Right hindlimb (tissue), 1 donor: Measurements from ENCODE around the gene STK24.

ENCODE experiments used
- DNase-seq: peaks from one replicate; pipeline ENCODE4 v3.0.0-alpha.2; 2018

Gene STK24

DNA sequence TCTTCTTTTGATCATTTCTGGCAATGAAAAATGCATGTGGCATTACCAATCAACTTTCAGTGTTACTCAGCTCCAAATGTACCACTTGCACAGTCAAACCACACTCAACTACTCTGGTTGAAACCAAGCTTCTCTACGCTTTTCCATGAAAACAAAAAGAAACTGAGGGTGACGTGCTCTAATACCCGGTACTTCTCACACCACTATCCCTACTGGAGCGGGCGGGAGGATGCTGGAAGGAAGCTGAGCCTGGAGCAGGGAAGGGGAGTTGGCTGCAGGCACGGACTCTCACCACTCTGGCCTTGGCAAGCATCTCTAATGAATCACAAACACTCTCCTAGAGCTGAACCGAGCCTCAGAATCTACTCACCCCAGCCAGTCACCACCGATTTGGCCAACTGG is 48.2 kb downstream of the STK24 start:
- DNase-seq = no peak

DNA sequence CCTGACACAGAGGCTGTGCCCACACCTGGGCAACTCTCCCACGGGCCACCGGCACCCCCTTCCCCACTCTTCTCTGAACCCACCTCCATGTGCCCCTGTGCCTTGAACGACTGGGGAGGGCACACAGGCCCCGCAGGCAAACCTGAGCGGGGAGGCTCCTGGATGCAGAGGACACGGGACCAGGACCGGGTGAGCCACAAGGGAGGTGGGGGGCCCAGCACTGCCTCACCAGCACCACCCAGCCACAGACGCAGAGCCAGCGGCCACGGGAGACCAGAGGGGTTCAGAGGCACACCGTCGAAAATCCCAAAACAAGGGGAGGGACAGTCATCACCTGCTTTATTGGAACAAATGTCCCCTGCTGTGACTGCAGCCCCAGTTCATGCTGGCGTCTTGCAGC is 49.4 kb downstream of the STK24 start:
- no peak for DNase-seq

DNA sequence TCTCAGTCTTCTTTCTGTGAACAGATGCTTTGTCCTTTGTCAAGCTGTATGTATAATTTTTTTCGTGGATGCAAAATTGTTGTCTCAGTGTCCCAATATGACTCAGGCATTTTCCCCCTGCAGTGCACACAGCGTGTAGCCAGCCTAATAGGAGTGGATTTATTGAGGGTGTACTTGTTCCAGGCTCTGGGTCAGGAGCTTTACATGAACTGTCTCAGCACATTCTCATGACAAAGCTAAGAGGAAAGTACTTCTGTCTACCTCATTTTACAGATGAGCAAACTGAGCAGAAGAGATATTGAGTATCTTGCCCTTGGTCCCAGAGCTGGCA is 50.8 kb downstream of the STK24 start:
- DNase-seq = no peak

DNA sequence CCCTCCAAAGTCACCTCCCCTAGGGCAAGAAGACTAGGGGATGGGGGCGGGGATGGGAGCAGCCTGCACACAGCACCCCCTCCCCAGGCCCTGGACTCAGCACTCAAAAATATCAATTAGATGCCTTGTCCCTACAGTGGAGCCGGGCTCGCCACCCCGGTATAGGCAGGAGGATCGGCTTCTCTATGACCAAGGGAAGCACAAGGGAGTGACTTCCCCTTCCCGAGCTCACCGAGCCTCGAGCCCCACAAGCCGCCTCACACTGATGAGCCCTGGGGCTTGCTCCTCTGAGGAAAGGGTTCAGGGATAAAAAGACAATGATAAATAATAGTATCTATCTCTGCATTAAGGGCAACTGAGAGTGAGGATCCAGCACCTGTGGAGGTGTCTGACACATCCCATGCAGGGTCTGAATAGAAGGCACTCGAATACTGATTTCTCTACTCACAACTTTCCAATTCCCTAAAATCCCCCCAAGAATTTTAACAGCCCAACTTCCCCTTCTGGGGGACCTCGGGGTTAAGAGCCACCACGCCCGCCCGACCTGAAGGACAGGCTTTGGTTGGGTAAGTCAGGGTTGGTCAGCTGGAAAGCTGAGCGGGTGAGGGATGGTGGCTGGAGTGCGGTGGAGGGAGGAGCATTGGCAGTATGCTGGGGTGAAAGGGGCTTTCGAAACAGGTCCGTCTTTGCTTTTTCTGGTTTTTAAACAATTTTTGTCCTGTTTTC is 51.3 kb downstream of the STK24 start:
- no peak for DNase-seq

DNA sequence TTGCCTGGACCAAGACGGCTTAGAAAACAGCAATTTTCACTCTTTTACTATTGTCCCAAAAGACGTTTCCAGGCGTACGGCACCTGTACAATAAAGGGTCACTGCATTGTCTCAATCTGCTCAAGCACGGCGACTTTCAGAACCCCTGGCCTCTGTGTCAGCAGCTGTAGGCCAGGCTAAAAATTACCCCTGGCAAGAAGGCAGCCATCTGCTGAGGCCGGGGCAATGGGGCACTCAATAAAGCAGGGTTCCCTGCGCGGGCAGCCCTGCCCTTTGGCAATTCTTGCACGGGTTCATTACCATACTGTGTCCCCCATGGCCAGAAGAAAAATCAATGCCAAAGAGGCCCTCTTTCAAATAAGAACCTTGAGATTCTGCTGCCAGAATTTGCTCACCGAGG is 52.1 kb downstream of the STK24 start:
- no peak for DNase-seq

DNA sequence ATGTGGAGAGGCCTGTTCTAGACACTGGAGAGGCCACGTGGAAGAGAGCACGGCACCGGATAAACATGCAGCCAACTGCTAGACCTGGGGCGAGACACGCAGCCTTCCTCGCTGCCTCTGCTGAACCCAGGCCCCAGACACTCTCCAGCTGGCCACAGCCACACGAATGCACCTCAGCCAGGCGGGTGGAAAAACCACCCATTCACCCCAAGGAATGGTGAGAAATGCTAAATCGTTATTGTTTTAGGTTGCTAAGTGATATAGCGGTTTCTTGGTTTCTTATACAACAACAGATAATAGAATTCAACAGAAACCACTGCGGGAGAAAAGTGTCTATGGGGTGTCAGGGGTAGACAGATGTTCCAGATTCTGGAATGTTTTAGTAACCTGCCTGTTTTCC is 52.5 kb downstream of the STK24 start:
- no peak for DNase-seq

DNA sequence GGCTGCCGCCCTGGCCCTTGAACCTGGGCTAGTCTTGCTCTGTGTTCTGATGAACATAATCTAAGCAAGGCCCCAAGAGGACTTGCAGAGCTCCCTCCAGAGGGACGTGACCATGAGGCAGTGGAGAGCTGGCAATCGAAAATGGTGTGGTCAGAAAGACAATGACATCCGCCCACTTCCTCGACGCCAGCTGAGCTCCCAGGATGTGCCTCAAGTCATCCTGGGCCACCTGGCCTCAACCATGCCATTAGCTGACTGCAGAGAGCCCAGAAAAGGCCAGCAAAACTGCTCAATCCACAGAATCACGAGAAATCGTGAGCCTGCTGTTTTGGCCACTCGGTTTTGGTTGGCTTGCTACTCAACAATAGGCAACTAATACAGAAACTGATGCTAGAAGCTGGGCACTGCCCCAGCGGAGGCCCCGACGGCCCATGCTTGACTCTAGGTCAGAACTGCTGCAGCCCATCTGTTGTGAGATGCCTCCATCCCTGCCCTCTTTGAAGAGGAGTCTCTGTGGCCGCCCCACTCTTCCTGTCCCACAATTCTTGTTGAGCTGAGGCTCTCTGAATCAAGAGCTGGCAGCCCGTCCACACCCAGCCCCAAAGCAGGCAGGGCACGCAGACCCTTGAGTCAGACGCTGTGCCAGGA is 53.3 kb downstream of the STK24 start:
- no peak for DNase-seq

DNA sequence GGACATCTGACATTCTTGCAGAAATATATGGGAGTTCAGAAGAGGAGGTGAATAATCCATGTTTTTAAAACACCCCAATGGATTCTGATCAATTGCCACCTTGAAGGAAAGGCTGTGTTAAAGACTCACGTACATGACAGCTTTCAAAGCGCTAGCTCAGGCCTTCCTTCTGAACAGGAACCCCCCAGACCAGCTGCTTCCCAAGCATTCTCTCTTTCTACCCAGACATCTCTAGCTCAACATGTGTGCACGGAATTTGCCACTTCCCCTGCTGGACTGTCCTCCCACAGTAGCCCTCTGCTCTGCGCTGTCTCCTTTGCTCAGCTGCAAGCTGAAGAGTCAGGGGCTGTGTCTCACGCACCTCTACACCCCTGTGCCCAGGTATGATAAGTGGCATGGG is 54.5 kb downstream of the STK24 start:
- no peak for DNase-seq

DNA sequence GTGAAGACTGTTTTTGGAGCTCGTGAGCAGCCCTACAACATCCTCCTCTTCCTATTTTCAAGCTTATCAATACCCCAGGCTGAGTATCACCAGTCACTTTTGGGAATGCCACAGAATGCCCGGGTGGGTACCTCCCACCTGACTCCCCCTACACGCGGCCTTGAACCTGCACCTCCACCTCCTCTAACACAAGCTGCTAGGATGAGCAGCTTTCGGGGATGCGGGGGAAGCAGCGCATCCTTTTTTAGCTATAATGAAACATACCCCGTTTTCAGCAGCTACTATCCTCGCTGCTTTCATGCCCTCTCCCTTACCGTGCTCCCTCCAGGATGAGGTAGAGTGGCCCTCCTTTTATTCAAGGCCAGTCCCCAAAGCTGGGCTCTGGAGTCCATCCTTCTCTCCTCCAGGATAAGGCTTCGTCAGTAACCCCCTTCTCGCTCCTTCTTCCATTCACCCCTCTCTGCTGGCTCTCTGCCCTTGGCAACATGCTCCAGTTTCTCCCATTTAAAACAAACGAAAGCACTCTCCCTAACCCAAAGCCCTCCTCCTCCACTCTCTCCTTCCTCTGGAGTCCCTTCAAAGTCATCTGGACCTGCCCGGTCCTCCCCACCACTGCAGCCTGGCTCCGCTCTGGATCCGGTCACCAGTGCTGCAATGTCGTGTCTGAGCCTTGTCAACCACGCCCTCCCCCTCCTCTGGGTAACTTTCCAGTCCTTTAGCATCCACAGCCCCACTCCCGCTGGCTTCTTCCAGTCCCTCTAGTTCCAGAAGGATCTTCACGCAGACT is 55.3 kb downstream of the STK24 start:
- no peak for DNase-seq

DNA sequence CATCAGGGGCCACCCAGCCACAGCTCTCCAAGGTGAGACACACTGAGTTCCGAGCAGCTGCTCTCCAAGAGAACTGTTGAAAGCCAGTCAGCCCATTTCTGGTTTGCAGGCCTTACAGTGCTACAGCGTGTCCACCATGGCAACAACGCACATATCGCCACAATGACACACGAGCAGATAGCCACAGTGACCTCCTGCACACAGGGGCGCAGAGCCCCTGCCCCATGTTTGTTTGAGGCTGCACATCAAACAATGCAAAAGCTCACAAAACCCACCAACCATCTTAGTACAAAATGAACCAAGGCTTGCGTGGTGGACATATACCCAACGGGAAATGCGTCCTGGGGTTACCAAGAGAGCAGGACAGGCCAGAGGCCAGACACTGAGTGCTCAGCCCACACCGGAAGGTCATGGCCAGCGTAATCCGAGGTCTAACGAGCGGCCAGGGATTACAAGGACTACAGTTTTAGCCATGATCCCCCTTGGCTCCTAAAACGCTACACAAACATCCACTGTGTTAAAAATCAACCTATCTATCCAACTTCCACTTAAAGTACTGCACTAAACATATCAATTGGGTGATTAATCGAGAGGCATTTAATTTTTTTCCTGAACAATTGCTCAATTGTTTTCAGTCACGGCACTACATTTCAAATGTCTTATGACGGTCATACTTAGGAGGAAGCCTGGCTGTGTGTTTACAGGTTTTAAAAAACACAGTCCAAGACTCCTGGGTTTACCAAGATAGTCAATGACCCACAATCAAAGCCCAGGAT is 56.0 kb downstream of the STK24 start:
- DNase-seq = no peak

DNA sequence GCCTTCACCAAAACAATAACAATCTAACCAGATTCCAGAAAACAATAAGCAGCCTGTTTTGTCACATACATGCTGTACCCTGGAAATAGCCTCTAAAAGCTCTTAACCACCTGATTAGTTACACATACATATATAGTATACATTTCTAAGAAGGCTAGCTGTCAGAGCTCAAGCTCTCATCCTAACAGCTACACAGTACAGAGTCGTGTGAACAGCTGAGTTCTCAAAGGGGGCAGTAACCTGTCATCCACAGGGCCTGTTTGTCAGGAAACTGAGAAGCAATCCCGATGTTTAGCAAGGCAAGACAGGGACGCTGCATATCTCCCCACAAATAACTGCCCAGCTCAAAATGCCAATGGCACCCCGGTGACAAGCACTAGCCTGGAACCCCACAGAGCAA is 56.9 kb downstream of the STK24 start:
- no peak for DNase-seq

DNA sequence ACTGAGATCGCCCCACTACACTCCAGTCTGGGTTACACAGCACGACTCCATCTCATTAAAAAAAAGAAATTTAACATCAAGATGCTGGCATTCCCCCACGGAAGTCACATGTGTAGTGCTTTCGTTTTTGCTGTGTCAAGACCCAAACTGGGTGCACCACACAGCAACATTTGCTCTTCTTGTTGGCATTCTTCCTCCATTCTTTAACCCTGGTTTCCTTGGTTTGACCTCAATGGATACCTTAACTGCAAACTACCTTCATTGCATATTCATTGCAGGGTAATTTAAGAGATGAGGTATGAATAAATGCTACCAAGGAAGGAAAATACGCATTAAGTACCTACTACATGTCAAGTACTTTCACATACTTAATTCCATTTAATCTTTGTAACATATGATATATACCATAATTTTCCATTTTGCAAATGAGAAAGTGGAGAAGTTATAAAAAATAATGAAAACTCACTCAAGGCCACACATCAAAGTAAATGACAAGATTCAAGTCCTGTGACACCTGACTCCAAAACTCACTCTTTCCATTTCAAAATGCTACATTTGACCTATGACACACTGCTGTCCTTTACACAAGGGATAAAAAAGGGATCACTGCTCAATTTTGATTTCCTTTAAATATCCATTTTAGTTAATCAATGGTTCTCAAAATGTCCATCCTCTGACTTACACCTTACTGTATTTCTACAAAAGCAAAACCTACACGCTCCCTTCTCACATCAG is 59.2 kb downstream of the STK24 start:
- no peak for DNase-seq

DNA sequence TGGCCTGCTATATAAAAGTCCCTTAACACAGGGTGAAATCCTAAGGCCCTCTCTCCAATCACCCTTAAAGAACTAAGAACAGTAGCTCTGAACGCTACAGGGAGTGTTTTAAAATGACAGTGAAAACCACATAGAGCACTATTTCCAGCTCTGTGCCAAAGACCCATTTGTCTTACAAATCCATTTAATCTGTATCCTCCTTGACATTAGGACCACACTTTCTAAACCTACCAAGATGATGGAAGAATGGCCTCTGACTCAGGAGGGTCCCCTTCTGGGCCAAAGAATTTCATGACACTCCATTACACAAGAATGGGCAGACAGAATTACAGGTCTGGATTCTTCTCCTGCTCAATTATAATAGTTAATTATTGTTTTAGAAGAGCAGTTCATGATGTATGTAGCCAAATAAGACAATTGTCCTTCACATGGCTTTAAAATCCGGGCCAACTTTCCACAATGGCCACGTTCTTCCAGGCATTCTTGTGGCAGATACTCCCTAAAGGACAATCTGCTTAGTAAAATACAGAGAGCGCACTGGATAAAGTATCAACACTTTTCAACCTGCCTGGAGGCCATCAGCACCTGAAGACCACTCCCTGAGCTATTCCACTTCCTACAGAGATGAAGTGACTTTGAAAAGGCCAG is 61.0 kb downstream of the STK24 start:
- DNase-seq = no peak

DNA sequence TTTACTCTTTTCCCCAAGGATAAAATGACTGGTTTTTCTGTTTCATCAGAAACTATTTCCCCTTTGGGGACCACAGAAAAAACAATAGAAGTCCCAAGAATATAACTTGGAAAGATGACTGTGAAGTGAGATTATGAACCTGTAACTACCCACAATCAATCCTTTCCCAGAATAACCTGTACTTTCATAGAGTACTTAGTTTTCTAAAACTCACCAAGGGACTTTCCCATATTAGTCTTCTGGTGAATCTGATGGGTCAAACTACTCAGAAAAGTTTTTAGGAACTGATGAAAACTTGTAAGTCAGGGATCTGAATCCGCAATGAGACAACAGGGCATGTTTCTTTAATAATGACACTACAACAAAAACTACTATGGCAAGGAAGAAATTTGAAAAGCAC is 62.6 kb downstream of the STK24 start:
- no peak for DNase-seq

DNA sequence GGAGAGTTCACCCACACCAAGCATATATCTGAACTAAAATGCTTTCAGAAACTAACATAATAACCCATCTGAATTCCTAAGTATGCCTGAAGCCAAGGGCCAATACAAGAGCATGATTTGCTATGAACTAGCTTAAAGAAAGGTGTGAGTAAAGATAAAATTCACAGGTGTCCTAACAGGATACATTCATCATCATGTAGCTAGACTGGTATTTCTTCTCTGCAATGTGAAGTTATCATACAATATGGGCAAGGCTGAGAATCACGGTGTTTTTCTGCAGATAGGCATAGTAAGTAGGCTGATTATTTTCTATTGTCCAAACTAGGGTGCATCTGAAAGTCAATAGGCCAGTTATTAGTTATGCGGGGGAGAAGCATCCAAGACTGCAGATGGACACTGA is 63.1 kb downstream of the STK24 start:
- DNase-seq = no peak

DNA sequence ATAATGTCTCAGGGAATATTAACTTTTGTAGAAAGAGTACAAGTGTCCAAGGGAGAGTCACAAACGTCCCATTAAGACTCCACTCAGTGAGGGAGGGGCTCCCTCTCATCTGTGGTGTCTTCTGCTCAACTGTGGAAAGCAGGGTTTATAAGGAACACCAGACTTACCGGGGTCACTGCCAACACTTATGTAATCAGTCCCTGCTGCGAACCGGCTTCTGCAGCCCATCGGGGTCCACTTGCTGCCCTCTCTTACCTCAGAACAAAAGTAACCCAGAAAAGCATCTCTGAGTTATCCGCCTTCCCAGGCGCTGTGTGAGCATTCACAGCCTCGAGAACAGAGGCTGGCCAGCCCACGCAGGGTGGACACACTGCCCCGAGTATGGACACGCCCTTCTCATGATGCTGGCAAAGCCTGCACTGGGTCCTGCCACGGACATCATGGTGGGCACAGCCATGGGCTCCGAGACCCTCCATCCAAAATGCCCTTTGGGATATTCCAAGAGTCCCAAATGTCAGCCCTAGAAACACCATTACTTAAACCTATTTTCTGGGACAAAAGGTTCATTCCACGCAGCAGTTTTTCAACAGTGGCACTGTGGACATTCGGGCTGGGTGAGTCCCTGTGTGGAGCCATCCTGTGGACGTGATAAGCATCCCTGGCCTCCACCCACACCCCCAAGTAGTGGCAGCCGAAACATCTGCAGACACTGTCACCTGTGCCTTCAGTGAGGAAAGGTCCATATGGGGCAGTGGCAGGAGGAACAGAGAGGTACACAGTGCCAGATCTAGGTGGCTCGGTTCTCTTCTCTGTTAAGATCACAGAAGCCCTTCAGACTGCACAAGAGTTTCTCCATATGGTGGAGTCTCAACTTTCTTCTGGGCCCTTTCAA is 63.9 kb downstream of the STK24 start:
- DNase-seq = no peak

DNA sequence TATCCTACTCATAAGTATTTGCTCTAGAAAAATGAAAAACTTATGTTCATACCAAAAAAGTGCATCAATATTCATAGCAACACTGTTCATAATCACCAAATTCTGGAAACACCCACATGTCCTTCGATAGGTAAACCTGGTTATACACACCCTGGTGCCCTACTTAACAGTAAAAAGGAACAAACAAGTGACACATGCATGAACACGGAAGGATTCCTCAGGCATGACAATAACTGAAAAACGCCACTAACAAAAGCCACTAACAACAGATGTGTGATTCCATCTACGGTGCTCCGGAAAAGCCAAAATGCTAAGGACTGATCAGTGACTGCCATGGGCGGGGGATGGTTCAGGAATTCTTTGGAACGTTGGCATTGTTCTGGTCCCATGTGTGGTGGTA is 65.5 kb downstream of the STK24 start:
- no peak for DNase-seq

DNA sequence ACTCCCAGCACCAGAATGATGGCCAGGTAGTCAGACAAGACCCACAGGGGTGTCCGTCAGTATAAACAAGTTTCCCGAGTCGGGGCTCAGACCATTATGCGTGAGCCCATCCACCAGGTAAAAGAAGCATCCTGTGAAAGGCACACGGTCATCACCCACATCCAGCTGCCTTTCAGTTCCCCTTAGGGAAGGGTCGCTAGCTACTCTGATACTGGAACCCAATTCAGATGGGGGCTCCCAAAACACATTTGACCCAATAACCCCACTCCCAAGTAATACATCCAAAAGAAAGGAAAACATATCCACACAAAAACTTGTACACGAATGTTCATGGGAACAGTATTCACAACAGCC is 66.8 kb downstream of the STK24 start:
- DNase-seq = no peak

DNA sequence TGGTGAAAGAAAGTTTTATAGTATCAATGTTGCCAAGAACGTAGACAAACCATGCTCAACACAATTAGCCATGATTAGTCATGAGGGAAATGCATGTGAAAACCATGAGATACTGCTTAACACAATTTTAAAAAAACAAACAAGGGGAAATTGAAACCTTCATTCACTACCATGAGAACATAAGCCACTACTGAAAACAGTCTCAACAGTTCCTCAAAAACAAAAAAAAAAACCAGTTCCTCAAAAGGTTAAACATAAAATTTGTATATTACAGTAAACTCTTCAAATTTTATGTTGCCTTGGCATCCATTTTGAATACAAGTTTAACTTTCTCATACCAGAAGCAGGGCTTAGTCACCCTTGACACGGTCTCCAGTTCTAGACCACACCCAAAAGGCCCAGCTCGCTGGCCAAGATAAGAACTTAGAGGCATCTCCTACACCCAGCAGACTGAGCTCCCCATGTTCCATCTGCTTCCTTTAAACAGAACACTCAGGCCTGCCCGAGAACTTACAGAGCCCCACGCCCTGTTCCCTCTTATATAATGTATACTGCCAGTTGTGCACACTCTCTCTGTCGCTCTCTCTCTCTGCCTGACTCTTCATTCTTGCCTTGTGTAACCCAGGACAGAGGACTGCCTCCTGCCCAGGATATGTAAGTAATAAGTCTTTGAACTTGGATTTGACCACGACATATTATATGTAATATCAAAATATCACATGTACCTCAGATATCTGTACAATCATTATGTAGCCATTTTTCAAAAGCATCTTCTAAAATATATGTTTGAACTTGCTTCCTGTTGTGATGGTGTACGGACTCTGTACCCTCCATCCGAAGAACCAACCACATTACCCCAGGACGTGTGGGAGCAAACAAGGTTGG is 67.4 kb downstream of the STK24 start:
- DNase-seq = peak; percentile 43

DNA sequence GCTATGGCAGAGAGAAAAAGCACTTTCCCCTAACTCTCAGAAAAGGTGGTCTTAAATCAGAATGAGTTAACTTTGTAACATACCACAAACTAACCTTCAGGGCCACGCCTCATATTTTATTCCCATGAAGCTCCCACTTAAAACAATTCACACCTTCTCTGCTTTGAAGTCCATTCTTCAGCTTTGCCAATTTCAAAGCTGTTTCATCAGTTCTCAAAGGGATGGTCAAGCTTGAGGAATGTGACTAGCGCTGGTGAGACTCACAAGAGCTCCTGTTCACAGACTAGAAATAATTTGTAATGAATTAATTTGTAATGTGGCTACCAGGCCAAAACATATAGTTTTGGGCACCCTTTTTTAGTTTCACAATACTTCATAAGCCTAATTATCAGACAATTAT is 68.2 kb downstream of the STK24 start:
- DNase-seq = no peak
